SK-N-DZ (cell line): ENCODE measurements around the gene EML6.

ENCODE experiments used
- small RNA-seq, 2 experiments: library from RNA; depleted of rRNA; stranded (forward); fragments of <200 nt; gene quantifications; one replicate each; pipeline ENCODE3, GENCODE V24; 2014

The EML6 gene

Small RNA genes within 50 kb of the gene (small RNA-seq; reads per million reads assigned to genes)
- 0 reads per million in 2 experiments for gene RNU6-433P
- gene RNU7-81P = 0 reads per million in 2 experiments
